ENCODE results near the gene BMERB1.
"Not testable (repeated sequence)": the region's sequence is repeated elsewhere in the genome, so short reads cannot be mapped to it uniquely, and the experiment has no call there.

The BMERB1 gene

DNA sequence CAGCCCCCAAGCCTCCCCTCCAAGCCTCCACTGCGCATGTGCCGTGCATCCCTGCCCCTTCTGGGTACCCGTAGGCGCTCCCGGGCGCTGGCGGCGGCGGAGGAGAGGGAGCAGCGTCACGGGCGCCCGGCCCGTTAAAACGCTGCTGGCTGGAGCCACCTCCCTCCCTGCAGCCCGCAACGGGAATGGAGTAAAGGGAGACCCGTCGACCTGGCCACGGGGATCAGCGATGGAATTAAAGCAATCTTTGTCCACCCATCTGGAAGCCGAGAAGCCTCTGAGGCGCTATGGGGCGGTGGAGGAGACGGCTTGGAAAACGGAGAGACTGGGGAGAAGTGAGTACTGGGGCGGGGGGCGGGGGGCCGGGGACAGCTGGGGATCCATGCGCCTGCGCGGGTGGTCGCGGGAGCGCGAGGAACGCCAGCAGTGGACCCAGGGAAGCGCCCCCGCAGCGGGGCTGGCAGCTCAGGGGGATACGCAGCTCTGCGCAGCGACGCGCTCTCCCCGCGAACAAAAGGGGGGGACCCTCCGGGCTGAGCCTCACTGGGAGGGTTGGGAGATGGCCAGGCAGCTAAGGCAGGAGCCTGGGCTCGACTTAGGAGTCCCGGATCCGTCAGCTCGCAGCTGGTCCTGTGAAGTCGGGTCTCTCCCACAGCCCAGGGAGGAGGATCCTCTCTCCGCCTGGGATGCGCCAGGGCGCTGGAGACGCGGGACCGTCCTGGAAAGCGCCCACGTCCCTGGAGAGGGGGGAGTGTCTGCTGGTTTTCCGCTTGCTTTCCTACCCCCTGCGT is at the start of gene BMERB1:
TSS of gene BMERB1 (plus strand) at position 164 of the 791 bp plus-strand sequence. CDS start at position 230, 66 bp downstream.
- DNase-seq = peak; percentile 25 to 35

DNA sequence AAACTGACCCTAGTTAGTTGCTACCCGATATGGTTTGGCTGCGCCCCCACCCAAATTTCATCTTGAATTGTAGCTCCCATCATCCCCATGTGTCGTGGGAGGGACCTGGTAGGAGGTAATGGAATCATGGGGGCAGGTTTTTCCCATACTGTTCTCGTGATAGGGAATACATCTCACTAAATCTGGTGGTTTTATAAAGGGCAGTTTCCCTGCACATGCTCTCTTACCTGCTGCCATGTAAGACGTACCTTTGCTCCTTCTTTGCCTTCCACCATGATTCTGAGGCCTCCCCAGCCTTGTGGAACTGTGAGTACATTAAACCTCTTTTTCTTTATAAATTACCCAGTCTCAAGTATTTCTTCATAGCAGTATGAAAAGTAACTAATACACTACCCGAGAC is 46.3 kb upstream of the BMERB1 start:
- not testable (repeated sequence) for DNase-seq

- DNase-seq = not testable (repeated sequence)
These were observed 44.5 kb upstream of the BMERB1 start for GRCh38 chr16:15389916-15390315.

GRCh38 chr16:15393025-15393424 is 41.4 kb upstream of the BMERB1 start:
- not testable (repeated sequence) for DNase-seq

DNA sequence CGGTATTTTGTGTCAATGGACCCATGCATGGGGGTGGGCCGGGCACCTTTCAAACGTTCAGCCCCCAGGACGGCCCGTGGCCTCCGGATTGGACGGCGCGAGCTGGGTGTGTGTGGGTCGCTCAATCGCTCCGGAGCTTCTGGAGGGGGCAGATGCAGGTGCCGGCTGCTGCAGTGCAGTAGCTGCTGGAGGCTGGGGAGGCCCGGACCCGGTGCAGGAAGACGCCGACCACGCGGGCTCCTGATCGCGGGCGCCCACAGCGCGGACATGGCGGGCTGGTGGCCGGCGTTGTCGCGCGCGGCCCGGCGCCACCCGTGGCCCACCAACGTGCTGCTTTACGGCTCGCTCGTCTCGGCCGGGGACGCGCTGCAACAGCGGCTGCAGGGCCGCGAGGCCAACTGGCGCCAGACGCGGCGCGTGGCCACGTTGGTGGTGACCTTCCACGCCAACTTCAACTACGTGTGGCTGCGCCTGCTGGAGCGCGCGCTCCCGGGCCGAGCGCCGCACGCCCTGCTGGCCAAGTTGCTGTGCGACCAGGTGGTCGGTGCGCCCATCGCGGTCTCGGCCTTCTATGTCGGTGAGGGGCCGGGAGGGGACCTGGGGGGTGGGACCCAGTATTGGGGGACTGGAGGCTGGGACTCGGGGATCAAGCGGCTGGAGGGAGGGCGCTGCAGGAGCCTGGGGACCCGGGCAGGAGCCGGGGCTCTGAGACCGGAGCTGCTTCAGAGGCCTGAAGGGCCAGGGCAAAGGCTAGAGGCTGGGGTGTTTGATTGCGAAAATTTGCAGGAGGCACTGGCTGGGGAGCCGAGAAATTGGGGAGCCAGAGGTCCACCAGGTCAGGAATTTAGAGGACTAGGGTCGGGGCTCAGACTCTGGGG is 38.5 kb upstream of the BMERB1 start, which contains the start of gene MPV17L:
TSS of gene MPV17L (plus strand) at position 124 of the 878 bp plus-strand sequence. CDS start at position 268, 144 bp downstream.
- DNase-seq = peak in 1 of 2 donors; percentile 8

- not testable (repeated sequence) for DNase-seq
These were observed 37.9 kb upstream of the BMERB1 start for GRCh38 chr16:15396509-15396829.

GRCh38 chr16:15396948-15397594 is 37.3 kb upstream of the BMERB1 start:
- DNase-seq = no peak

DNA sequence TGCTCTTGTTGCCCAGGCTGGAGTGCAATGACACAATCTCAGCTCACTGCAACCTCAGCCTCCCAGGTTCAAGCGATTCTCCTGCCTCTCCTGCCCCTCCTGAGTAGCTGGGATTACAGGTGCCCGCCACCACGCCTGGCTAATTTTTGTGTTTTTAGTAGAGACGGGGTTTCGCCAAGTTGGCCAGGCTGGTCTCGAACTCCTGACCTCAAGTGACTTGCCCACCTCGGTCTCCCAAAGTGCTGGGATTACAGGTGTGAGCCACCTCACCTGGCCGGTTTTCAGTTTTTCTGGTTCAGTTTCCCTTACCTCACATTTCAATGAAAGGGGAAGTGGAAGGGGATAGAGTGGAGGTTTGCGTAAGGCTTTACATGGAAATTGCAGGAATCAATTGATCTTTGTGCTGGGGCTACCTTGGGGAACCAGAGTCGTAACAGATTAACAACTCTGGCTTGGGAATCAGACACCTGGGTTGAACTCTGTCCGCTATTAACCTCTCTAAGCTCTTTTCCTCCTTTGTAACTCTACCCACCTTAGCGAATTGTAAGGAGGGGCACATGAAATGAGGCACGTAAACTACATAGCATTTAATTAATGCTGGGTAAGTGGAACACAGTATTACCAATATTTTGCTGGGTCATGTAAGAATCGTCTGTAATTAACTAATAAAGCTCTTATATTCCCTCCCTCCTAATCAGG is 35.6 kb upstream of the BMERB1 start:
- DNase-seq = no peak

- no peak for DNase-seq
These were observed 35.1 kb upstream of the BMERB1 start for GRCh38 chr16:15399317-15399716.

GRCh38 chr16:15400314-15400713 is 34.1 kb upstream of the BMERB1 start:
- not testable (repeated sequence) for DNase-seq

DNA sequence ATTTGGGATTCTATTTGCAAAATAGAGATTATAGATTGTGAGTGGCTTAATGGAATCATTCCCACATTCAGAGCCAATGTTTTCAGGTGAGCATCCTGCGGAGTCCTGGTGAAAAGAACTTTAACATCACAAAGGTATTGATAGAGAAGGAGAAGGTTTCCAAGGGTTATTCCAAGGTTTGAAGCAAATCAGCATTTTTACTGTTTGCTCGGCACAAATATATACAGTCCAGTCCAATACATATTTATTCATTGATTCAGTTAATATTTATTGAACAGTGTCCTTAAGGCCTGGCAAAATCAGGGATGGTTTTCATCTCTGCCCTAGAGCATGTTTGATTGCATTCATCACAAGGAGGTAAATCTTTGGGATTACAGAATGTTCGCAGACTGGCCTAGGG is 32.4 kb upstream of the BMERB1 start:
- no peak for DNase-seq

- DNase-seq = peak; percentile 92 to 96
These were observed 30.9 kb upstream of the BMERB1 start for GRCh38 chr16:15403392-15403995.

GRCh38 chr16:15404091-15404490 is 30.3 kb upstream of the BMERB1 start:
- DNase-seq = peak; percentile 42 to 76

- peak; percentile 88 to 91 for DNase-seq
These were observed 29.6 kb upstream of the BMERB1 start for GRCh38 chr16:15404792-15405191.

DNA sequence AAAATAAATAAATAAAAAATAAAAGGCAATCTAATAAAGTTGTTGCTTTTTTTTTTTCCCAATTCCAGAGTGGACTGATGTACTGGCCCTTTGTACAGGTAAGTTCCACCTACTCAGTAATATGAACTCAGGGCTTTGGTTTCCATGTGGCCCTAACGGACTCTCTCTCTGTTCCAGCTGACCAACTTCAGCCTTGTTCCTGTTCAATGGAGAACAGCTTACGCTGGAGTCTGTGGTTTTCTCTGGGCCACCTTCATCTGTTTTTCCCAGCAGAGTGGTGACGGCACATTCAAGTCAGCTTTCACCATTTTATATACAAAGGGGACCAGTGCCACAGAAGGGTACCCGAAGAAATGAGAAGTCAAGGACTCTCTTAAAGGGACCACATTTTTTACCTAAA is 26.6 kb upstream of the BMERB1 start:
- not testable (repeated sequence) for DNase-seq

DNA sequence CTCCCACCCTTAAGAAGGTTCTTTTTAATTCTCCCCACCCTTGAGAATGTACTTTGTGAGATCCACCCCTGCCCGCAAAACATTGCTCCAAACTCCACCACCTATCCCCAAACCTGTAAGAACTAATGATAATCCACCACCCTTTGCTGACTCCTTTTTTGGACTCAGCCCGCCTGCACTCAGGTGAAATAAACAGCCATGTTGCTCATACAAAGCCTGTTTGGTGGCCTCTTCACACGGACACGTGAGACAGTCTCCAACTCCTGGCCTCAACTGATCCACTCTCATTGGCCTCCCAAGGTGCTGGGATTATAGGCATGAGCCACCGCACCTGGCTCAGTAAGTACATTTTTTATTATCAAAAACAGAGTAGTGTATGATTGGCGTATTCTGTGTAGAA is 24.9 kb upstream of the BMERB1 start:
- DNase-seq = not testable (repeated sequence)

GRCh38 chr16:15415511-15415985 is 18.8 kb upstream of the BMERB1 start:
- no peak for DNase-seq

DNA sequence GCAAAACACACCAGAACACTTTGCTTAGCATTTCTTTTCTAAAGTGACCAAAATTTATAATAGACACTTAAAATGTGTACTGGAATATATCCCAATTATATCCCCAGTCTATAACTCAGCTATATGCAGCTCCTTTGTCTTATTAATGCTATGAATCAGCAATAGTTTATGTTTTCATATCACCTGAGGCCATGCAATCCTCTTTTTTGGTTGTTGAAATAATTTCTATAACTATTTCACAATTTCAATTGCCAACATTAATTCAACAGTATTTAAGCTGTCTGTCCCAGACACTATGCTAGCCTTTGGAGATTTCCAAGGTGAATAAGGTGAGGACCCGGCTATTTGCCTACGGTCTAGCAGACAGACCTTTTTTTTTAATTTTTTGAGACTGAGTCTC is 17.2 kb upstream of the BMERB1 start:
- no peak for DNase-seq

DNA sequence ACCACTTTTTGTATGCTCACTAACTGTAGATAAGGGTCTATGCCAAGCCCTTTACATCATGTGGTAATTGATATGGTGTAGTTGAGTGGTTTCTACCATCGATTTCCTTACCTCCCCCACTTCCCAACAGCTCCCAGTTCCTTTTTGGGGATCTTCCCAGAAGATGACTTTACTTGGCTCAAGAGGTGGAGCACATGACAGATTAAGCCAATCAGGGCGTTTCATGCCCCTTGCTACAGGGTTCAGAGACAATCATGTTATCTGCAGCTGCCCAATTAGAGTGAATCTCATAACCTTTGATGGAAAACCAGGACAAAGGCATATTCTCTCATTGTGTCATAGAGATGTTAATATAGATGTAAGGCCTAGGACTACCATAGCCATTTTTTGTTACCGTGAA is 16.2 kb upstream of the BMERB1 start:
- DNase-seq = no peak

GRCh38 chr16:15421696-15422095 is 12.7 kb upstream of the BMERB1 start:
- DNase-seq = not testable (repeated sequence)

GRCh38 chr16:15422222-15422621 is 12.2 kb upstream of the BMERB1 start:
- no peak for DNase-seq

- no peak for DNase-seq
These were observed 8.5 kb upstream of the BMERB1 start for GRCh38 chr16:15425861-15426260.

Data from inflammatory macrophage treated with lipopolysaccharide for 1 hour (primary cell).